ENCODE data around the gene MPLKIP. TPM values are rescaled to one million over a fixed set of nuclear protein-coding genes. Genes with fewer than 3 reads are reported as not detected.

MPLKIP gene
- total and polyA plus RNA-seq, 10 of the 15 experiments (the other 5 are each of a cell fraction or from before 2014, with no cell fraction given), result 4.6 to 78.8 (median 37.2) TPM

- FAIRE-seq (no peak), ATAC-seq (no peak), DNase-seq (ENCODE audit: low read depth, low spot score) (no peak)
- Histone ChIP-seq H2AFZ (ENCODE audit: control insufficient read depth, low read depth, low read length) (no peak overlapping the region), H3K79me2 (ENCODE audit: control insufficient read depth, insufficient read depth, low read length) (no peaks in the 10 kb centered on the region), H3K27me3 (replicated peaks in 1 of 2; ENCODE audit: control insufficient read depth in 2 of 2, insufficient read depth in 2 of 2, low read length in 1 of 2) (no peaks in the 10 kb centered on the region), H3K4me2 (ENCODE audit: control insufficient read depth, insufficient read depth) (no peak overlapping the region), H3K27ac (ENCODE audit: control insufficient read depth, insufficient read depth) (no peak overlapping the region), H3K4me3 (no peak overlapping the region), H3K9ac (ENCODE audit: control insufficient read depth, insufficient read depth, low read length) (no peak overlapping the region), H4K20me1 (ENCODE audit: control insufficient read depth, insufficient read depth) (no peaks in the 10 kb centered on the region), H3K4me1 (ENCODE audit: control insufficient read depth, insufficient read depth, low read length) (no peaks in the 10 kb centered on the region), H3K36me3 (ENCODE audit: control insufficient read depth in 2 of 2, insufficient read depth in 2 of 2, low read length in 1 of 2) (no peaks in the 10 kb centered on the region), H3K9me3 (replicated peaks; ENCODE audit: control insufficient read depth, insufficient read depth, low read length) (no peaks in the 10 kb centered on the region)
- no TSS peak for BruUV-seq (replicated peaks)
- intact Hi-C loops (cut with micrococcal nuclease; ENCODE audit: unreplicated experiment) (no loop called here), in situ Hi-C loops (cut with MboI) (no loop called here)
- no peak for TF ChIP-seq KAT2A (conservative IDR thresholded peaks at IDR 0.05; ENCODE audit: control insufficient read depth, low read depth, low read length)
- TF ChIP-seq HDAC6 (IDR thresholded peaks at IDR 0.05; ENCODE audit: unreplicated experiment), result no peak
- no peak for TF ChIP-seq POLR2AphosphoS5 (IDR thresholded peaks at IDR 0.05; ENCODE audit: low read length)
- TF ChIP-seq RELA (IDR thresholded peaks at IDR 0.05; ENCODE audit: borderline replicate concordance, partially characterized antibody), result no peak
- no peak for TF ChIP-seq SREBF1 (IDR thresholded peaks at IDR 0.05; ENCODE audit: low read length)
- no peak for TF ChIP-seq STAT3 (IDR thresholded peaks at IDR 0.05; ENCODE audit: low read depth, low read length)
- TF ChIP-seq IRF4 (IDR thresholded peaks at IDR 0.05; ENCODE audit: low read depth, low read length), result no peak
- TF ChIP-seq REST (IDR thresholded peaks at IDR 0.05; ENCODE audit: low read depth, low read length), result no peak
- TF ChIP-seq CBX3 (IDR thresholded peaks at IDR 0.05; ENCODE audit: borderline replicate concordance, low read depth), result no peak
- ChIA-PET RAD21 (ENCODE audit: unreplicated experiment) (no interaction called here), POLR2A (no interaction called here), CTCF (no interaction called here), SMC1A (ENCODE audit: uncharacterized antibody, unreplicated experiment) (no interaction called here)
- 99% methylated on average over 4 of the region's 4 CpGs for WGBS (ENCODE audit: insufficient coverage, insufficient replicate concordance, low lambda C conversion rate, missing lambda C conversion rate)
Measured at GRCh38 chr7:40105879-40106473, 28.4 kb downstream of the MPLKIP start.

All from GM12878 (cell line).